GM19193 (cell line): Measurements from ENCODE around the gene TRAPPC3L.

Experiments used
- POLR2A ChIP-seq: IDR thresholded peaks from 4 replicates; pipeline ENCODE4 v1.6.1; 2011; ENCODE audit not compliant: insufficient read depth, insufficient read length; ENCODE audit errors: extremely low read depth

The TRAPPC3L gene

DNA sequence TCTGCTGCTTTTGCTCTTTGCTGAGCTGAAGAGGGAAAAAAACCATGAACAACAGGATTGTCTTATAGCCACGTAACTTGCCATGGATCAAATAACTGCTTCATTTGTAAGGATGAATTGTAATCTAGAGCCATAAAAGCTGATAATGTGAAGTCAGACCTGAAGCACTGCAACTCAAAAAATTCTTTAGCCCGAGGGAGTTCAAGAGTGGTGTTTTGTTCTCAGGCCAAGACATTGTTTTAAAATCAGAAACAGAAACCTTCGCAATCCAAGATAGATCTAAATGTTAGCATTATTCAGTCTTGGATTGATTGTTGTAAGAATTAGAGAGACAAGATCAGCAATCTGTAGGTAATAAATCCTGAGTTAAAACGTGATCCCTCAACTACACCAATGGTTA is at the start of gene TRAPPC3L:
Gene TRAPPC3L (minus strand): TSS at position 34 of the 400 bp plus-strand sequence. CDS start 170 bp downstream, outside the sequence.
- no peak for TF ChIP-seq POLR2A

DNA sequence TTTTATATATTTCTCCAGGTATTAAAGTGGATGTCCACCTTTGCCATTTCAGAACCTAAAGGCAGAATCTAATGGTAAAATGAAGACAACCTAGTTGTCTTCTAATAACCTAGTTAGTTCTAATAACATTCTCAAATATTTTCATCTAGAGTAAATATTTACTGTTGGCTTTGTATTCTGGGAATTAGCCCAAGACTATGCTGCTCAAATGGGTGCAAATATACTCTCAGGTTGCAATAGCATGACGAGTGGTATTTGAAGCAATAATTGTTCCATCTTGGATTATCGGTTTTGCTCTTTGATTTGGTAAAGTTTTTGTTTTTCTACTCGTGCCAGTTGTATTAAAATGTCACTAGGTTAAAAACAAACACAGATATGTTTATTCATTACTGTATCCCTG is 49.8 kb upstream of the TRAPPC3L start:
- TF ChIP-seq POLR2A = no peak

DNA sequence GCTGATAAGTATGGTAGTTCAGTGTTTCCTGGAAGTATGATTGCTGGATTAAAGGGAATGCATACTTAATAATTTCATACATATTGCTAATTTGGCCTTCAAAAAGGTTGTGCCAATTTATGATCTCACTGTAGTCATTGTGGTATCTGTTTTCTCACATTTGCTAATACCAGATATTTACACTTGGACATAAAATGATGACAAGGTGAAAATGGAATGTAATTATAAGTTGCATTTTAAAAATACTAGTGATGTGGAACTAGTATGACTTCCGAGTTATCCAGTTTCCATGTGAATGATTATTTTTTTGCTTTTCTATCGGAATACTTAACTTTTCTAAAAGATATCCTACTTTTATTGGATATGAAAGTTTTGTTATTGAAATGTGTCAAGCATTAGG is 41.3 kb upstream of the TRAPPC3L start:
- TF ChIP-seq POLR2A = no peak

DNA sequence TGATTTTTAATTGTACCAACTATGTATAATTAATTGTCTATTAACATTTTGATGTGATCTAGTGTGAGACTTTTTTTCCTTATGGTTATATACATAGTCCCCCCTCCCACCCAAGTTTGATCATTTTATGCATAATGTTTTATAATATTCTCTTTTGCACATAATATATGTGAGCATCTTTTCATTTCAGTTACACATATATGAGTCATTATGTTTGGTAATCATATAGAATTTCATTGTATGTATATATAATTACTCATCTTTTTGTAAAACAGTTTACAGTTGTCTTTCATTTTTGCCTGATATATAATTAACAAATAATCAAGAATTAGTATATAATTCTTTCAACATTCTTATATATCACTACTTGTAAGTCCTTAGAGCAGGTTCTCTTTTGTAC is 40.8 kb upstream of the TRAPPC3L start:
- no peak for TF ChIP-seq POLR2A

DNA sequence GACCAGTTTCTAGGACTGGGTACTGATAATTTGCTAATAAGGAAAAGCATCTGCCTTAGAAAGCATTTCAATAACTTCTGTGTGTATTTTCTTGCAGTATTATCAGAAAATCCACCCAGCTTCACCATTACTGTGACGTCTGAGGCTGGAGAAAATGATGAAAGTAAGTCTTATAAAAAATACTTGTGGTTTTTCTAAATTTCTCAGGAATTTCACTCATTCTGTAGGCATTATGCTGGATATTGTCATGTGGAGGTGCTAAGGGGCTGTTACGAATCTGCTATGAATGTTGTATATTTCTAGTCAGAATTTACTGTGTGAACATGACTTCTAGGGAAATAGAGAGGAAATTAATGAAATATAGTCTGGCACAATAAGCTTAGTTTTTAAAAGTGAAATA is 34.7 kb upstream of the TRAPPC3L start:
- TF ChIP-seq POLR2A = no peak

DNA sequence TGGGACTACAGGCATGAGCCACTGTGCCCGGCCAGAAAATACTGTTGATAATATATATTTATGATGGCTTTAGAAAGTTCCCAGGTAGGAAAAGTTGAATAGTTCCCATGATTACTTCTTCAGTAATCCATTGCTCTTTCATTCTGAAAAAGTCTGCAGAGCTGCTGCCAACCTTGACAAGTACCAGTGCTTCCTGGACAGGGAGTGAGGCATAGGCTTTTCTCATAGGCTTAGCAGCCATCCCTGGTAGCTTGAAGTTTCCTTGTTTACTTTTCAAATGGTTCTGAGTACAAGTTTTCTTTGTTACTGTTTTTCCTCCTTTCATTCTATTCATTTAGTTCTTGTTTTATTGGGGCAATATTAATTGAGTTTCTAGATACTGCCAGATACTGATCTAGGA is 33.7 kb upstream of the TRAPPC3L start:
- no peak for TF ChIP-seq POLR2A

DNA sequence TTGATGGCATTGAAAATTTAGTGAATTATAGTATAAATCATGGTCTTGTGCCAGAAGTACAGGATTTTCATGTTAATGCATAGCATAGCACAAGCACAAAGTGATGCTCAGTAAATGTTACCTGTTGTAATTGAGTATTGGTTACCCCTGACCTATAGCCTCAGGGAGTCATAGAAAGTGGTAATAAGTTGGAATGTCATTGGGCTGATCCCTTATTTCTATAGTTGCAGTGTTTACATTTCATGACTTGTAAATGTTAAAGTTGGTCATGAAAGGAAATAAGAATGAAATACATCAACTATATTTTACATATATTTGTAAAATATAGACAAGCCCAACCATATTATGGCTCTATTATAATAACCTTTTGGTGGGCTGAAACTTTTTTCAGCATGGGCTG is 32.9 kb upstream of the TRAPPC3L start:
- TF ChIP-seq POLR2A = no peak

DNA sequence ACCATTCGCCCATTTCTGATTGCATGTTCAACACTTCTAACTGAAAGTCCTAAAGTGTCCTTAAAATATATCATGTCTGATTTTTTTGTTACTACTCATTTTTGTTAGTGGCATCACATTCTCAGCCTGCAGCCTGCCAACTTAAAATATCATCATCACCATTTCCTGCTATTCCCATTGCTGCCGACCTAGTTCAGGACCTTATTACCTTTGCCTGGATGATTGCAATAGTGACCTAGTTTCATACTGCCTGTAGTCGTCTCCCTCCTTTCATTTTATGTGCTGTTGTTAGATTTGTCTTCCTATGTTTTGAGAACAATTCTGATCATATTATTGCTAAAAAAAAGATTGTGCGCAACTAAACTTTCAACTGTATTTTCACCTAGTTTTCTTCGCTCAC is 32.0 kb upstream of the TRAPPC3L start:
- no peak for TF ChIP-seq POLR2A

GRCh38 chr6:116575227-116575626 is 29.7 kb upstream of the TRAPPC3L start:
- no peak for TF ChIP-seq POLR2A

DNA sequence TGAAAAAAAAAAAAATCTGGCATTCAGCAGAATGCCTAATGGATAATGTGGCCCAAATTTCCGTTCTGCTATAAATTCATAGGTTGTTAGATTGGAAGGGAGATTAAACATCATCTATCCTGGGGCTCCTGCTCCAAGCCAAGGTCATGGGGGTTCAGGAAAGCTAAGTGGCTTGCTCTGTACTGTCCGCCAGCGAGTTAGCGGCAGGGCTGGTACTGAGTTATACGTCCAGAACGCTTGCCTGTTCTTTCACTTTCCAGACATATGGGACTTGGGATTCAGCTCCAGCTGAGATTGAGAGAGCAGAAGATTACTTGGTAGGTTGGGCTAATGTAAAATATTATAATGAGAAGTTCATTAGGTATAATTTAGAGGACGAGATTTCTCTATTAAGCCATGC is 26.7 kb upstream of the TRAPPC3L start:
- TF ChIP-seq POLR2A = no peak

DNA sequence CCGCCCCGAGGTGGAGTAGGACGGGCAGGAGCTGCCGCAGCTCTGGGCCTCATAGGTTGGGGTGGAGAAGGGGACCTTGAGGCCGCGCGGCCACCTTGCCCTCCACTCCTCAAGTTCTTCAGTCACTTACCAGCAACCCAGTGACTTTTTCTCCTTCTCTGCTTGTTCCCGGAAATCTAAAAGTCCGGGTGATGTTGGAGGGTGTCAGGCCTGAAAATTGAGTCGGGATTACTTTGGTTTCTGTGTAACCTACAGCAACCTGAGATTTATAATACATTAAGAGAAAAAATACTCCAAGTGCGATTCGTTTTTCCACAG is 26.2 kb upstream of the TRAPPC3L start:
- no peak for TF ChIP-seq POLR2A

- TF ChIP-seq POLR2A = peak; percentile 91
These were observed 25.6 kb upstream of the TRAPPC3L start, which contains the start of gene RWDD1 for GRCh38 chr6:116570856-116571682. RWDD1 (plus strand) TSS chr6:116571504; CDS start chr6:116571583, 79 bp downstream.

GRCh38 chr6:116568821-116569755 is 23.6 kb upstream of the TRAPPC3L start:
- no peak for TF ChIP-seq POLR2A

DNA sequence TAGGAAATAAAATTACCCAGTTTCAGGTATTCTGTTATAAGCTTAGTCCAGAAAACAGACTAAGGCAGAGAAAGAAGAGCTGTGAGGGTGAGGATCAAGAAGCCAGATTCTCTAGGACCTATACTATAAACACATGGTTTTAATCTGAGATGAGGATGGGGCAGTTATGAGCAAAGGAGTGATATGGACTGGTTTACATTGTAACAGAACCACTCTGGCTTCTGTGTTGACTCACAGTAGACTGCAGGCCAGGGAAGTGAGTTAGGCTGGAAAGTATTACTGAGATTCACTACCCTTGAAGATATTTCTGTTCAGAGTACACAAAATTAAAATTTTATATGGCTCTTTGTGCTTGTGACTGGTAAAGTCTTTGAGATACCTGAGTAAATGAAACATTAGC is 22.6 kb upstream of the TRAPPC3L start:
- no peak for TF ChIP-seq POLR2A
